A673 (cell line): ENCODE results near the gene MXD3. TPM values are rescaled to one million over a fixed set of nuclear protein-coding genes. Genes with fewer than 3 reads are reported as not detected.

Source experiments
- BruUV-seq: library from RNA; stranded (reverse); fragments of 400-500 nt; replicated peaks from 2 replicates; lab custom pipeline; 2021; lab: Mats Ljungman, UMichigan
- CTCF ChIA-PET: fragments of 300-600 bp; sonication (Branson Sonifier 250); formaldehyde crosslinking; loops from one replicate; lab custom pipeline; 2022; ENCODE audit warnings: antibody characterized with exemption; lab: Charles Lee
- POLR2A ChIA-PET: fragments of 300-600 bp; sonication (Branson Sonifier 250); formaldehyde crosslinking; loops from one replicate; lab custom pipeline; 2022; ENCODE audit warnings: antibody characterized with exemption; ENCODE audit not compliant: low non-redundant PET; lab: Charles Lee
- DNase-seq: peaks from one replicate; pipeline ENCODE4 v3.0.0-alpha.2; 2015; ENCODE audit warnings: low spot score
- H3K27ac ChIP-seq: fragments of 200-600 bp; sonication (generic); 2 replicates; pipeline ENCODE4 v1.5.1; 2016; ENCODE audit warnings: mixed run types, low read depth, mild to moderate bottlenecking, mixed read lengths, antibody characterized with exemption, low read length; ENCODE audit not compliant: poor library complexity, severe bottlenecking
- H3K27me3 ChIP-seq: fragments of 200-600 bp; sonication (generic); replicated peaks from 2 replicates; pipeline ENCODE4 v1.6.1; 2017; ENCODE audit warnings: mixed run types, low read depth, mild to moderate bottlenecking, mixed read lengths, antibody characterized with exemption, low read length; ENCODE audit not compliant: insufficient read depth, poor library complexity
- H3K36me3 ChIP-seq: fragments of 200-600 bp; sonication (generic); 2 replicates; pipeline ENCODE4 v1.6.1; 2016; ENCODE audit warnings: mixed run types, mild to moderate bottlenecking, mixed read lengths, antibody characterized with exemption, low read length; ENCODE audit not compliant: insufficient read depth, poor library complexity, severe bottlenecking
- H3K4me1 ChIP-seq: fragments of 200-600 bp; sonication (generic); 2 replicates; pipeline ENCODE4 v1.6.1; 2017; ENCODE audit warnings: mixed run types, mild to moderate bottlenecking, mixed read lengths, antibody characterized with exemption, low read length; ENCODE audit not compliant: insufficient read depth, poor library complexity, severe bottlenecking
- H3K4me3 ChIP-seq: fragments of 200-600 bp; sonication (generic); 2 replicates; pipeline ENCODE4 v1.5.1; 2016; ENCODE audit warnings: low read depth, mixed run types, mild to moderate bottlenecking, mixed read lengths, low read length; ENCODE audit not compliant: poor library complexity, severe bottlenecking
- H3K9me3 ChIP-seq: fragments of 200-600 bp; sonication (generic); 2 replicates; pipeline ENCODE4 v1.6.1; 2016; ENCODE audit warnings: mixed run types, low read depth, mild to moderate bottlenecking, mixed read lengths, antibody characterized with exemption, low read length; ENCODE audit not compliant: poor library complexity, severe bottlenecking
- EZH2 ChIP-seq: fragments of 200-600 bp; sonication (generic); IDR thresholded peaks from 2 replicates; pipeline ENCODE4 v1.6.1; 2017; ENCODE audit warnings: borderline replicate concordance, low read depth, mild to moderate bottlenecking, mixed read lengths, antibody characterized with exemption, low read length; ENCODE audit not compliant: poor library complexity, severe bottlenecking
- intact Hi-C: fragments of 100-400 bp; cut with micrococcal nuclease; formaldehyde crosslinking; loops from one replicate; pipeline ENCODE4 v1.10.0; 2022; ENCODE audit not compliant: unreplicated experiment
- total RNA-seq: library from RNA; stranded (reverse); gene quantifications from 2 replicates; pipeline ENCODE4 v1.2.3, GENCODE V29; 2021
- TF ChIP-seq, protein P1 (sequence below): fragments of 300-800, 200-600 bp; sonication (generic); conservative IDR thresholded peaks from 2 replicates; pipeline ENCODE4 v1.5.1; 2017; ENCODE audit warnings: low read depth, mild to moderate bottlenecking, antibody characterized with exemption, low read length, moderate library complexity, mixed read lengths

The MXD3 gene
- total RNA-seq, 1 experiment from 2014 or later = 15.1 TPM

DNA sequence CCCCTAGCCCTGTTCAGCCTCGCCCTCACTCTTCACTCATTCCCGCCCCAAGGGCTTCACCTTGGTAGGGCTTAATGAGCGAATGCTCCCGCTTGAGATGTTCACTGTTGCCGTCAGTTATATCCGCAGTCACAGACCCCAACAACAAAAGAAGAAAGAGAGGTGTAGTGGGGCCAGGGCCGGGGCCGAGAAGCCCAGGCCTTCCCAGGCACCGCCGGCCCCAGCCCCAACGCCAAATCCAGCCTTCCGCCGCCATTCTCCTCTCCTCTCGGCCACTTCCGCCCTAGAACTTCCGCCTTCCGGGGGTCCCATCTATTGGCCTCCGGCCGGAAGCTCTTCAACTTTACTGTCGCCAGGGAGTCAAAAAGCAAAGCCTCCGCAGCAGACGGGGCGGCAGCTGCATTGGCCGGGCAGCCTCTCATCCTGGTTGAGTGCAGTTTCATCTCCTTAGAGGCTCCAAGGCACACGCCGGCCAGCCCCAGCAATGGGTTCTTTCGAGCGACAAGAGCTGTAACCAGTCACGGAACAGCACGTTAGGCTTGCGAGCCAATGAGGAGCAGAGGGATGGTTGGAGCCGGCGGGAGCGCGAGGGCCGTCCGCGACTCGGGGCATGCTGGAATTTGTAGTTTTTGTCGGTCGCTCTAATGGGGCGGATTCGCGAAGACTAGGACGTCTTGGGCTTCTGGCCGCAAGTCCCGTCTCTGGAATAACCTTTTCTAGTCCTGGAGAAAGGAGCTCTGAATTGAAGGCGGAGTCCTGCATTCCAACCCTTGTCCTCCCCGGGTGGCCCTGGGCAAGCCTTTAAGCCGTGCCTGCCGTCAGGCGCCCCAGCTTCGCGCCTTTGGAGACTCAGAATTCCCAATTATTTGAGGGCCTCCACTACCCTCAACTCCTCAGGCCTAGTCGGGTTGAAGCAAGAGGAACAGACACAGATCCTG, 40.0 kb upstream of the MXD3 start, which contains the start of gene LMAN2:
TSS of gene LMAN2 (minus strand) at position 277 of the 938 bp plus-strand sequence. CDS start at position 256, 21 bp downstream.
- Histone ChIP-seq H3K9me3 (no peaks in the 10 kb centered on the region), H3K27me3 (no peaks in the 10 kb centered on the region), H3K36me3 (peaks cover 10% of the 10 kb centered on the region), H3K4me1 (peaks cover 8% of the 10 kb centered on the region), H3K27ac (peak within 1 kb of the TSS; percentile 95), H3K4me3 (peak within 1 kb of the TSS; percentile 88)
- intact Hi-C loops = no loop called here
- no peak for TF ChIP-seq EZH2
- TF ChIP-seq, protein P1, sequence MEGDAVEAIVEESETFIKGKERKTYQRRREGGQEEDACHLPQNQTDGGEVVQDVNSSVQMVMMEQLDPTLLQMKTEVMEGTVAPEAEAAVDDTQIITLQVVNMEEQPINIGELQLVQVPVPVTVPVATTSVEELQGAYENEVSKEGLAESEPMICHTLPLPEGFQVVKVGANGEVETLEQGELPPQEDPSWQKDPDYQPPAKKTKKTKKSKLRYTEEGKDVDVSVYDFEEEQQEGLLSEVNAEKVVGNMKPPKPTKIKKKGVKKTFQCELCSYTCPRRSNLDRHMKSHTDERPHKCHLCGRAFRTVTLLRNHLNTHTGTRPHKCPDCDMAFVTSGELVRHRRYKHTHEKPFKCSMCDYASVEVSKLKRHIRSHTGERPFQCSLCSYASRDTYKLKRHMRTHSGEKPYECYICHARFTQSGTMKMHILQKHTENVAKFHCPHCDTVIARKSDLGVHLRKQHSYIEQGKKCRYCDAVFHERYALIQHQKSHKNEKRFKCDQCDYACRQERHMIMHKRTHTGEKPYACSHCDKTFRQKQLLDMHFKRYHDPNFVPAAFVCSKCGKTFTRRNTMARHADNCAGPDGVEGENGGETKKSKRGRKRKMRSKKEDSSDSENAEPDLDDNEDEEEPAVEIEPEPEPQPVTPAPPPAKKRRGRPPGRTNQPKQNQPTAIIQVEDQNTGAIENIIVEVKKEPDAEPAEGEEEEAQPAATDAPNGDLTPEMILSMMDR = no peak
- DNase-seq = peak; percentile 94
- no TSS peak for BruUV-seq
- ChIA-PET POLR2A (interaction anchor here (0.5 to 0.6 kb wide), 2 partner anchors 23 to 75 kb away, joined by 3 to 13 read pairs; partner anchors contain the start of gene GRK6), CTCF (interaction anchor here (0.7 kb wide), 1 partner anchor 41 kb away, joined by 3 read pairs; no protein-coding TSS in a partner anchor)

DNA sequence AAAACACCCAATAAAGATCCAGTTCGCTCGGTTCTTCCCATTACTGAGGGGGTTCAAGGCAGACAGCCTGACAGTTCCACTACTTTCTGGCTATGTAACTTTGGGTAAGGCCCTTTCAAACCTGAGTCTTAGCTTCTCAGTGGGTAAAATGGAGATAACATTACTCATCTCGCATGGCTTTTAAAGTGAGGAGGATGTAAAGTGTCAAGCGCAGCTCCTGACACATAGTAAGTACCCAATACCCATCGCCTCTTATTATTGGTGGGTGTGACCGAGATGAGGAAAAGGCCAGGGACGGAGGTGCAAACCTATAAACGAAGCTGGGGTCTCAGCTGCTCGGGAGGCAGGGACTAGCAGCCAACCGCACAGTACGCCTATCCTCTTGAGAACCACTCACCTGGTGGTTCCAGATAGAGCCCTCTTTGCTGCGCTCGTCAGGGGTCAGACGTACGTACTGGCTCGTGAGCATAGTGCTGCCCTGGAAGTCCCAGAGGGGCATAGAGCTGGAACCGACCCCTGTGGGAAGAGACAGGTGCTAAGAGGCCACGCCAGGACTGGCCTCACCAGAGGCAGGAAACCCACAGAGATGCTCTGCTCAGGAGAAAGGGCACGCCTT, 39.2 kb upstream of the MXD3 start:
- H3K4me1 ChIP-seq = peaks cover 8% of the 10 kb centered on the region
- H3K9me3 ChIP-seq = no peaks in the 10 kb centered on the region
- ChIA-PET CTCF (no interaction called here), POLR2A (interaction anchor here (0.6 kb wide), 1 partner anchor 22 kb away, joined by 3 read pairs; no protein-coding TSS in a partner anchor)
- TF ChIP-seq, protein P1 = no peak
- TF ChIP-seq EZH2 = no peak
- DNase-seq = no peak
- BruUV-seq = no TSS peak
- H3K27ac ChIP-seq = peak overlapping the region; percentile 95
- peak overlapping the region; percentile 88 for H3K4me3 ChIP-seq
- H3K27me3 ChIP-seq = no peaks in the 10 kb centered on the region
- H3K36me3 ChIP-seq = peaks cover 10% of the 10 kb centered on the region
- intact Hi-C loops = no loop called here

DNA sequence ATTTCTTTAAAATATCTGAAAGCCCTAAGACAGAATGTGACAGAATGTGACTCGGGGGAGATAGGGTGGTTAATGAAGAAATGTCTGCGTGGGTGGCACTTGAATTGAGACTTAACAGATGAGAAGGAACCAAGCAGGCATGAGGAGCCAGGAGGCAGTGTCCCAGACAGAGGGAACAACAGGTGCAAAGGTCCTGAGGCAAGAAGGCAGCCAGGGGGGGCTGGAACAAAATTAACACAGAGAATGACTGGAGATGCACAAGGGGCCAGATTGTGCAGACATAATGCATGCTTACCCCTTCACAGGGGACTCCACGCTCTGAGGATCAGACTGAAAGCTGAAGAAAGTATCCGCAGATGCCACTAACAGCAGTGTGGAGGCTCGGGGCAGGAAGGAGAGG, 38.1 kb upstream of the MXD3 start:
- BruUV-seq = no TSS peak
- no peak for TF ChIP-seq EZH2

More for the DNA sequence above, 38.1 kb upstream of the MXD3 start:
- peaks cover 8% of the 10 kb centered on the region for H3K4me1 ChIP-seq
- peaks cover 10% of the 10 kb centered on the region for H3K36me3 ChIP-seq
- H3K9me3 ChIP-seq = no peaks in the 10 kb centered on the region
- no peak for DNase-seq
- H3K27me3 ChIP-seq = no peaks in the 10 kb centered on the region
- H3K4me3 ChIP-seq = peak overlapping the region; percentile 88
- no peak overlapping the region for H3K27ac ChIP-seq
- intact Hi-C loops = no loop called here
- ChIA-PET POLR2A (no interaction called here), CTCF (no interaction called here)
